ENCODE results near the gene PLCL2.

PLCL2 gene

DNA sequence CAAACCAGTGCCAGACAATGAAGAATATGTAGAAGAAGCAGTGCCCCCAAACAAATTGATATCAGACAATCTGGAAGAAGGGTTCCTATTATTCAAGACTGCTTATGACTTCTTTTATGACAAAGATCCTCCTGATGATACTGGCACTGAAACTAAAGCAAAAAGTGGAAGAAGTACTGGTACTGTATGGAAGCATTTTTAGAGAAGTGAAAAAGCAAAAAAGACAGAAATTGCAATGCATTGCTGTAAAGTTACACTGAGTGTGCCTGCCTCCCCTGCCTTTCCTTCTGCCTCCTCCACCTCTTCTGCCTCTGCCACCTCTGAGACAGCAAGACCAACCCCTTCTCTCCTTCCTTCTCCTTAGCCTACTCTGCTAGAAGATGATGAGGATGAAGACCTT, 167.6 kb downstream of the PLCL2 start:
- no peak for DNase-seq

- no peak for DNase-seq
Observed at GRCh38 chr3:17054301-17054981, 169.7 kb downstream of the PLCL2 start.

- DNase-seq: no peak
Observed at GRCh38 chr3:17054982-17055343, 170.2 kb downstream of the PLCL2 start.

DNA sequence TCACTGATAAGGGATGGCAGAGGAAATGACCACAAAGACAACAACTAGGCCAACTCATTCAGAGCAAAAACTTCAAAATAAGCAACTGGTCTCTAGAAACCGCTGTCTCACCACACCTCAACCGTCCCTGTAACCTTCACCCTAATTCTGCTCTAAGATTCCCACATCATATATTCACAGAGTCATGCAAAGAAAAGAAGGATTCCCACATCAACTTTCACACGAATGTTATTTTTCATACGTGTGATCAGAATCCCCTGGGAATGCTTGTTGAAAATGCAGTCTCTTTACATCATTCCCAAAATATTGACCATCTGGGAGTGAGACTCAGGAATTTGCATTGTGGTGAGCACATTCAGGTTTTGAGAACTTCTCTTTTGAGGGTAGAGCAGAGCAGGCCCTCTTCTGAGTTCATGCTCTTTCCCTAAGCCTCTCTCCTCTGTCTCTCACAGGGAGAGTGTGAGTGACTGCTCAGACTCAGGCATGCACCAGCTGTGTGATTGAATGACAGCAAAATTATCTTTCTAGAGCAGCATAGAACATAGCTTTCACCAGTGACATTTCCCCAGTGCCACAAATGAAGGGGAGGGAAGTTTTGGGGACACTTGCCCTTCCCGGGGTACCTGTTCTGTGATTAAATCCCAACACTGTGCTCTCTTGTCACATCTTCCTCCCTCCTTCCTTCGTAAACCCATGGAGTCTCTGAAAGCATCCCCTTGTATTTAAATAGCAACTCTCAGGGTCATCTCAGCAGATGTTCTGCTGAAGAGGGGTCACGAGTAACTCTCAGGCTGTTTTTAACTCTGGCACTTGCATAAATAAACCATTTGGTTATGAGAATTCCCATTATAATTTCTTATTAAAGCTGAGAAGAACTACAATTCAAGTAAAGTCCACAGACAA, 170.9 kb downstream of the PLCL2 start:
- DNase-seq: no peak

- DNase-seq: no peak
Observed at GRCh38 chr3:17057321-17057720, 172.6 kb downstream of the PLCL2 start.

- no peak for DNase-seq
Observed at GRCh38 chr3:17059989-17060550, 175.3 kb downstream of the PLCL2 start.

- DNase-seq: no peak
Observed at GRCh38 chr3:17061005-17061404, 176.2 kb downstream of the PLCL2 start.

- no peak for DNase-seq
Observed at GRCh38 chr3:17062736-17063135, 178.0 kb downstream of the PLCL2 start.

- DNase-seq: no peak
Observed at GRCh38 chr3:17063596-17063995, 178.8 kb downstream of the PLCL2 start.

GRCh38 chr3:17065315-17065714, 180.6 kb downstream of the PLCL2 start:
- DNase-seq: no peak

DNA sequence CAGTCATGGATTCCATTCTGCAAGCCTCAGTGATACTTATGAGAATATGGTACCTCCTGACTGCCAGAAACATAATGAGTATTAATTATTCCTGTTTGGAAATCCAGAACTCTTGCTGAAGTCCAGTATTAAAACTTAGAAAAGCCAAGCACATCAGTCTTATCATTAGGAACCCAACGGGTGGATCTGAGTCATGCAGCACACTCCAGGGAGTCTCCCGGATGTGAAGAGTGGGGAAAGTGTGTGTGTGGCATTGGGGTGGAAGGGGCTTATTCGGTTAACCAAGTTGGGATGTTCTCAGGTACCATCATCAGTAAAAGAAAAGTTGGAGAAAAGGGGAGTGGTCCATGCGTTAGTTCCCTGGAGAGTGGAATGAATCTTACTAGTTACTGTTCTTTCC, 181.1 kb downstream of the PLCL2 start:
- no peak for DNase-seq

DNA sequence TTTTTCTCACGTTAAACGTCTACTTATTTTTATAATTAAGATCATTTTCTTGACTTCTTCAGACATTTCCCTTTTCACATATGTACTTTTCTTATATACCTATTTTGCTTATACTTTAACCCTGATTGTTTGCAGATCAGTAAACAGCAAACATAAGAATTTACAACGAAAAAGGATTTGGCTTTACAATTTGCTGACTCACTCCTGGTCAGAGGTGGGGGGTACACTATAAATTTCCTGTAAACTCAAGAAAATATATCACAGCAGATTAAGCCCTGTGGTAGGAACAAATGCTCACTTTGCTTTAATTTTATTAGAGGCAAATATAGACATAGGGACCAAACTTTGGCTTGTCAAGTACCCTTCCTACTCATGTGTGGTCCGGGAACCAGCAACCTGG, 185.0 kb downstream of the PLCL2 start:
- no peak for DNase-seq

DNA sequence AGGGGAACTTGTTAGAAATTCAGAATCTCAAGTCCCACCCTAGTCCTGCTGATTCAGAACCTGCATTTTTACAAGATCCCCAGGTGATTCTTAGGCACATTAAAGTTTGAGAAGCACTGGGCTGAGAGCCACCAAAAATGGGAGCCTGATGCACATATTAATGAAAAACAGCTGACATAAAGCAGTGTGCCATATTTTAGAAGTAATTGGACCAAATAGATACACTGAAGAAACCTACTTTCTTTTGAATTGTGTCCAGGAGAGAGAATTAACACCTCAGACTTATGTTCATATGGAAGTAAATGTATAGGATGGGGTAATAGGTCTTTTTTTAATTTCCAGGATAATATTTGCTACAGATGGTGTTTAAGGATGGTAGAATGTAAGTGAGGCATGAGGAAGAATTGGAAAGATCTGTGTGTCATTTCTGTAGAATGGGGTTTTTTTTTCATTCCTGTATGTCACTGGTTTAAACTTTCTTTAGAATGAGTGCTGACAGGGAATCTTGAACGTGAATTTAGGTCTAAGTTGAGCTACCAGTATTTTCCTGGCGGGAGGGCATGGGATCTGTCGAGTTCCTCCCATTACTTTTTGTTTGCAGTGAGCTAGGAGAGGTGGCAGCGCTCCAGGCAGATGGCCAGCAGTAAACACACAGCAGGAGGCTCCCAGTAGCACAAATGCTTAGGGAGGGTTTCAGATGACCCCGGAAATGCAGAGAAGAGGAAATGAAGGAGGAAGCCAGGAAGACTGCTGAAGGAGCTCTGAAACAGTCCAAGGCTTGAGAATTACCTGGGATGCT, 185.6 kb downstream of the PLCL2 start:
- DNase-seq: no peak

DNA sequence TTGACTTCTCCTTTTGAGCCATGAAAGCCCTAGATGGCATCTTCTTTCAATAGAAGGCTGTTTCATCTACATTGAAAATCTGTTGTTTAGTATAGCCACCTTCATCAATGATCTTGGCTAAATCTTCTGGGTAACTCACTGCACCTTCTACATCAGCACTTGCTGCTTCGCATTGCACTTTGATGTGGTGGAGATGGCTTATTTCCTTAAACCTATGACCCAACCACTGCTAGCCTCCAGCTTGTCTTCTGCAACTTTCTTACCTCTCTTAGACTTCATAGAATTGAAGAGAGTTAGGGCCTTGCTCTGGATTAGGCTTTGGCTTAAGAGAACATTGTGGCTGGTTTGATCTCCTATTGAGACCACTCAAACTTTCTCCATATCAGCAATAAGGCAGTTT, 189.8 kb downstream of the PLCL2 start:
- no peak for DNase-seq

DNA sequence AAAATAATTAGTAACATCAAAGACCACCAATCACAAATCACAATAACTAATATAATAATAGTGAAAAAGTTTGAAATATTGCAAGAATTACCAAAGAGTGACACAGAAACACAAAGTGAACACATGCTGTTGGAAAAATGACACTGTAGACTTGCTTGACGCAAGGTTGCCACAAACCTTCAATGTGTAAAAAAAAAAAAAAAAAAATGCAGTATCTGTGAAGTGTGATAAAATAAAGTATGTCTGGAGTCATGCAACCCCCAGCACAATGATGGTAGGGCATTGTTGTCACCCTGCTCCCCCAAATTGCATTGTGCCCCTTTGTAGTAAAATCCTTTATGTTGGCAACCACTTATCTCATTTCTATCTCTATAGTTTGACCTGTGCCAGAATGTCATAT, 190.6 kb downstream of the PLCL2 start:
- DNase-seq: no peak

GRCh38 chr3:17075907-17076306, 191.2 kb downstream of the PLCL2 start:
- no peak for DNase-seq

GRCh38 chr3:17076940-17077605, 192.3 kb downstream of the PLCL2 start:
- no peak for DNase-seq

- no peak for DNase-seq
Observed at GRCh38 chr3:17077606-17078005, 192.9 kb downstream of the PLCL2 start.

- DNase-seq: no peak
Observed at GRCh38 chr3:17078926-17079465, 194.2 kb downstream of the PLCL2 start.

- no peak for DNase-seq
Observed at GRCh38 chr3:17079933-17080332, 195.2 kb downstream of the PLCL2 start.

- DNase-seq: no peak
Observed at GRCh38 chr3:17081520-17081919, 196.8 kb downstream of the PLCL2 start.

DNA sequence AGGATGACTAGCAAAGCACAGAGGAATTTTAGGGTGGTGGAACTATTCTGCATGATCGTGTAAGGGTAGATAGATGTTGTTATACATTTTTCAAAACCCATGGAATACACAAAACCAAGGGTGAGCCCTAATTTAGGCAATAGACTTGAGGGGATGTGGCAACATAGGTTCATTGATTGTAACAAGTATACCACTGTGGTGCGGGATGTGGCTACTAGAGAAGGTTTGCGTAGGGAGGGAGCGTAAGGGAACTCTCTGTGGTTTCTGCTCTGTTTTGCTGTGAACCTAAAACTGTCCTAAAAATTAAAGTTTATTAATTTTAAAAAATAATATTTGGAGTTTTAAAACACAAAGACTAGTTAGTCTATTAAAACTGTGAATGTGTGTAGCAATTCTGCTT, 202.8 kb downstream of the PLCL2 start:
- DNase-seq: no peak

Measured in stimulated activated CD4-positive, alpha-beta T cell treated with anti-CD3 and anti-CD28 coated beads, Interleukin-1b, Interleukin-23, amount 100 ng/mL, for 48 hours (primary cell).